NCI-H1417 treated with DMSO at 0.1 percent for 48 hours (cell line): ENCODE measurements around the gene FAM193B.

Source experiments
- DNase-seq: peaks from one replicate; lab custom pipeline; 2025; lab: John Stamatoyannopoulos, UW

Gene FAM193B

GRCh38 chr5:177470759-177471536, 83.4 kb downstream of the FAM193B start:
- no peak for DNase-seq
